Psoas muscle (tissue), 8 donors: ENCODE data around the gene XRCC1. TPM values are rescaled to one million over a fixed set of nuclear protein-coding genes. Genes with fewer than 3 reads are reported as not detected.

Experiments
- ATAC-seq, 4 donors: fragments of 200-7000 bp; cut with Tn5 transposase; one replicate each; pipeline ENCODE4 v1.9.1; 2020; ENCODE audit warnings: moderate library complexity in 3 of 4, mild to moderate bottlenecking in 2 of 4
- DNase-seq, 2 donors: peaks; one replicate each; pipeline ENCODE4 v3.0.0-alpha.2; 2020
- H3K27ac ChIP-seq: fragments of 200-600 bp; one replicate; pipeline ENCODE4 v1.8.0; 2022
- H3K27me3 ChIP-seq, 3 donors: fragments of 200-600 bp in 1 of 3; one replicate each; pipeline versions ENCODE4 v1.6.1 to v1.8.0; 2013 to 2022; ENCODE audit warnings: low read length in 2 of 3, mild to moderate bottlenecking in 2 of 3, moderate library complexity in 1 of 3; ENCODE audit not compliant: insufficient read depth in 3 of 3
- H3K36me3 ChIP-seq, 2 donors: fragments of 200-600 bp in 1 of 2; one replicate each; pipeline versions ENCODE4 v1.6.1 to v1.8.0; 2013 to 2022; ENCODE audit warnings: low read depth in 1 of 2, mild to moderate bottlenecking in 1 of 2, moderate library complexity in 1 of 2; ENCODE audit not compliant: insufficient read depth in 1 of 2
- H3K4me1 ChIP-seq: fragments of 200-600 bp; one replicate; pipeline ENCODE4 v1.8.0; 2022
- H3K4me3 ChIP-seq: fragments of 200-600 bp; one replicate; pipeline ENCODE4 v1.8.0; 2022; ENCODE audit warnings: mild to moderate bottlenecking
- H3K9me3 ChIP-seq: fragments of 200-600 bp; one replicate; pipeline ENCODE4 v1.8.0; 2022
- CTCF ChIP-seq: fragments of 200-600 bp; IDR thresholded peaks from one replicate; pipeline ENCODE4 v1.8.0; 2022; ENCODE audit warnings: antibody characterized with exemption
- WGBS, 3 donors: extraction: QIAGEN DNeasy Blood & Tissue Kit; methylation state at CpG; one replicate each; pipeline versions ENCODE4 v1.1.6 to v1.1.7; 2013; 5-methylcytosine and 5-hydroxymethylcytosine counted together
- intact Hi-C, 2 donors: fragments of 100-400 bp; cut with DNase I; formaldehyde crosslinking; loops; one replicate each; pipeline versions ENCODE4 v1.11.0 to v1.14.2; 2022
- polyA plus RNA-seq, 3 donors: library from polyadenylated mRNA; stranded (reverse); fragments of 200-250 nt; gene quantifications; one replicate each; pipeline ENCODE4 v1.2.3, GENCODE V29; 2013
- total RNA-seq, 4 donors: library from RNA; stranded (reverse); fragmentation: NEBNext Ultra II Directional in 2 of 4; extraction: Animal tissue kit (Norgen Biotek cat#: 25700) in 2 of 4; gene quantifications; one replicate each; pipeline versions ENCODE4 v1.2.1 to v1.2.4, GENCODE V29; 2021 to 2023
- donor health status: healthy with polysubstance abuse.
- donor health status: DM: no; HTN: no; CAD: no; lungs with moderate emphysema.
- donor health status: Bipolar disorder and iron deficiency.
- donor health status: healthy.
- donor health status: DM: yes; HTN: yes; CAD: no.
- donor health status: DM: no; HTN: no; CAD: no.
- donor health status: DM: no; HTN: no; CAD: no.
- donor health status: DM: yes; HTN: yes; CAD: no.

Gene XRCC1
- total and polyA plus RNA-seq, 7 donors: 12.7 to 22.1 (median 14.1) TPM

GRCh38 chr19:43562226-43562697 lies 13.1 kb downstream of the XRCC1 start:
- Histone ChIP-seq H3K9me3 (no peaks in the 10 kb centered on the region), H3K27me3 (no peaks in the 10 kb centered on the region), H3K4me1 (peaks cover 7% of the 10 kb centered on the region), H3K27ac (peak overlapping the region; percentile 87), H3K36me3 (peaks cover 0 to 29% of the 10 kb centered on the region in 2 donors), H3K4me3 (no peak overlapping the region)
- DNase-seq: no peak
- WGBS, 3 donors: 84 to 93% (median 92%) methylated on average over 6 of the region's 6 CpGs
- no peak for TF ChIP-seq CTCF
- intact Hi-C loops: no loop called here
- ATAC-seq: no peak

- TF ChIP-seq CTCF: no peak
- H3K27ac ChIP-seq: peak overlapping the region; percentile 87
- H3K4me3 ChIP-seq: no peak overlapping the region
- H3K4me1 ChIP-seq: peaks cover 7% of the 10 kb centered on the region
- WGBS, 3 donors: 92 to 95% (median 92%) methylated on average over 12 of the region's 12 CpGs
- no peak for DNase-seq
- H3K36me3 ChIP-seq: peaks cover 0 to 38% of the 10 kb centered on the region in 2 donors
- H3K9me3 ChIP-seq: no peaks in the 10 kb centered on the region
- intact Hi-C loops: no loop called here
- H3K27me3 ChIP-seq: no peaks in the 10 kb centered on the region
- ATAC-seq: no peak
Observed at GRCh38 chr19:43561139-43561970, 14.0 kb downstream of the XRCC1 start.

- Histone ChIP-seq H3K27ac (no peak overlapping the region), H3K27me3 (no peaks in the 10 kb centered on the region), H3K4me1 (peaks cover 7% of the 10 kb centered on the region), H3K36me3 (peaks cover 0 to 45% of the 10 kb centered on the region in 2 donors), H3K9me3 (no peaks in the 10 kb centered on the region), H3K4me3 (no peak overlapping the region)
- intact Hi-C loops: no loop called here
- ATAC-seq (no peak), DNase-seq (no peak)
- 91 to 98% (median 92%) methylated on average over 6 of the region's 6 CpGs for WGBS, 3 donors
- TF ChIP-seq CTCF: no peak
Observed at GRCh38 chr19:43560687-43561086, 14.6 kb downstream of the XRCC1 start.

GRCh38 chr19:43555185-43555770 lies 20.0 kb downstream of the XRCC1 start:
- Histone ChIP-seq H3K36me3 (peaks cover 6 to 84% of the 10 kb centered on the region in 2 donors), H3K27me3 (no peaks in the 10 kb centered on the region), H3K9me3 (no peaks in the 10 kb centered on the region), H3K4me1 (no peaks in the 10 kb centered on the region), H3K4me3 (no peak overlapping the region), H3K27ac (no peak overlapping the region)
- peak; percentile 58 to 61 for DNase-seq
- 52 to 55% (median 53%) methylated on average over 8 of the region's 8 CpGs for WGBS, 3 donors
- ATAC-seq: peak in 3 of 4 donors; percentile 47 to 57 (median 54)
- peak; percentile 43 for TF ChIP-seq CTCF
- intact Hi-C loops: no loop called here
